T-cell (primary cell): ENCODE measurements around the gene EIF4H. TPM values are rescaled to one million over a fixed set of nuclear protein-coding genes. Genes with fewer than 3 reads are reported as not detected.
"Not testable (repeated sequence)": the region's sequence is repeated elsewhere in the genome, so short reads cannot be mapped to it uniquely, and the experiment has no call there.

Source experiments
- ATAC-seq, 4 experiments: fragments of 200-7000 bp in 3 of 4; fragments of 150-1000 bp in 1 of 4; cut with Tn5 transposase; replicated peaks in 1 of 4; 1 replicate in 3 of 4; 2 replicates in 1 of 4; pipeline ENCODE4 v1.10.0; 2021; ENCODE audit warnings: moderate library complexity in 3 of 4, mild to moderate bottlenecking in 2 of 4, moderate number of reproducible peaks in 1 of 4
- CTCF ChIA-PET, 2 donors: fragments of 300-600 bp; sonication (Branson Sonifier 250); formaldehyde crosslinking; loops; one replicate each; lab custom pipeline; 2022; ENCODE audit warnings: antibody characterized with exemption in 2 of 2; lab: Charles Lee
- POLR2A ChIA-PET, 2 donors: fragments of 300-600 bp; sonication (Branson Sonifier 250); formaldehyde crosslinking; loops; one replicate each; lab custom pipeline; 2022; ENCODE audit warnings: antibody characterized with exemption in 2 of 2; lab: Charles Lee
- DNase-seq, 35 experiments: peaks; one replicate each; pipeline versions ENCODE4 v3.0.0 to v3.0.0-alpha.2; 2013 to 2023
- H3K27ac ChIP-seq: one replicate; pipeline ENCODE4 v1.5.1; 2013; ENCODE audit warnings: low read length
- H3K27me3 ChIP-seq, 2 experiments: replicated peaks in 1 of 2; 1 replicate in 1 of 2; 2 replicates in 1 of 2; pipeline versions ENCODE4 v1.6.1 to v1.7.0; 2013; ENCODE audit warnings: low read length in 1 of 2, mixed read lengths in 1 of 2; ENCODE audit not compliant: control insufficient read depth in 2 of 2, insufficient read depth in 2 of 2; ENCODE audit errors: extremely low read depth in 1 of 2
- H3K36me3 ChIP-seq, 2 donors: 1 replicate in 1 of 2; 2 replicates in 1 of 2; pipeline versions ENCODE4 v1.6.1 to v1.7.0; 2013; ENCODE audit warnings: low read length in 1 of 2; ENCODE audit not compliant: control insufficient read depth in 2 of 2, insufficient read depth in 1 of 2; ENCODE audit errors: extremely low read depth in 1 of 2
- H3K4me1 ChIP-seq, 2 experiments: 1 replicate in 1 of 2; 2 replicates in 1 of 2; pipeline versions ENCODE4 v1.6.1 to v1.7.0; 2013; ENCODE audit warnings: low read length in 2 of 2, mixed read lengths in 1 of 2; ENCODE audit not compliant: insufficient read depth in 2 of 2, control insufficient read depth in 1 of 2; ENCODE audit errors: extremely low read depth in 1 of 2
- H3K4me3 ChIP-seq, 2 donors: 1 replicate in 1 of 2; 2 replicates in 1 of 2; pipeline versions ENCODE4 v1.5.1 to v1.7.0; 2013; ENCODE audit warnings: mild to moderate bottlenecking in 2 of 2, low read length in 1 of 2, moderate library complexity in 1 of 2; ENCODE audit not compliant: control insufficient read depth in 1 of 2; ENCODE audit errors: extremely low read depth in 1 of 2
- H3K9me3 ChIP-seq: 2 replicates; pipeline ENCODE4 v1.7.0; 2013
- H3K27ac Mint-ChIP-seq, 2 donors: one replicate each; pipeline ENCODE4 v1.8.0; 2020 to 2021; ENCODE audit warnings: mild to moderate bottlenecking in 2 of 2, mixed read lengths in 2 of 2
- H3K27me3 Mint-ChIP-seq, 2 donors: one replicate each; pipeline ENCODE4 v1.8.0; 2021 to 2022; ENCODE audit warnings: mixed read lengths in 2 of 2
- H3K36me3 Mint-ChIP-seq: one replicate; pipeline ENCODE4 v1.8.0; 2021; ENCODE audit warnings: mixed read lengths
- H3K4me1 Mint-ChIP-seq, 3 donors: one replicate each; pipeline ENCODE4 v1.8.0; 2020 to 2022; ENCODE audit warnings: mixed read lengths in 3 of 3, mild to moderate bottlenecking in 1 of 3
- H3K4me3 Mint-ChIP-seq, 3 donors: one replicate each; pipeline ENCODE4 v1.8.0; 2020 to 2022; ENCODE audit warnings: mild to moderate bottlenecking in 3 of 3, mixed read lengths in 3 of 3, moderate library complexity in 3 of 3
- H3K9me3 Mint-ChIP-seq, 3 donors: one replicate each; pipeline ENCODE4 v1.8.0; 2020 to 2022; ENCODE audit warnings: mixed read lengths in 3 of 3
- WGBS: methylation state at CpG from one replicate; pipeline ENCODE4 v1.1.5; 2013; ENCODE audit warnings: missing lambda C conversion rate; ENCODE audit not compliant: insufficient coverage; 5-methylcytosine and 5-hydroxymethylcytosine counted together
- total RNA-seq, 35 experiments: library from RNA in 6 of 35; stranded (reverse) in 6 of 35; fragments of 120-200 nt in 1 of 35; gene quantifications; one replicate each; pipeline versions ENCODE4 v1.2.1 to v1.2.4 and lab custom pipeline; 2013 to 2026

EIF4H gene
- total RNA-seq, 5 donors from 2014 or later (not counting 1 experiment from before 2014, with no cell fraction given): 174 to 258 (median 186) TPM

GRCh38 chr7:74197449-74198124 lies 23.4 kb downstream of the EIF4H start:
- Mint-ChIP-seq H3K36me3 (peaks cover 33% of the 10 kb centered on the region), H3K4me3 (no peak overlapping the region)

GRCh38 chr7:74199551-74200355 lies 25.6 kb downstream of the EIF4H start:
- POLR2A ChIA-PET: interaction anchor here in 1 of 2 donors (0.6 kb wide), 1 partner anchor 14 kb away, joined by 5 read pairs; no protein-coding TSS in a partner anchor
- peak overlapping the region in 1 of 2 donors; percentile 46 for H3K27ac Mint-ChIP-seq

More at GRCh38 chr7:74197449-74198124, 23.4 kb downstream of the EIF4H start:
- WGBS: 100% methylated on average over 2 of the region's 9 CpGs
- H3K27me3 Mint-ChIP-seq: no peaks in the 10 kb centered on the region
- Histone ChIP-seq H3K36me3 (peaks cover 9 to 41% of the 10 kb centered on the region in 2 donors), H3K9me3 (no peaks in the 10 kb centered on the region), H3K27ac (no peak overlapping the region), H3K4me3 (no peak overlapping the region), H3K4me1 (peaks cover 0 to 17% of the 10 kb centered on the region in 2 experiments), H3K27me3 (no peaks in the 10 kb centered on the region)
- no peaks in the 10 kb centered on the region for H3K9me3 Mint-ChIP-seq
- DNase-seq (no peak), ATAC-seq (peak in 1 of 4 experiments; percentile 28)
- ChIA-PET POLR2A (interaction anchor here (0.6 kb wide), 2 partner anchors 45 to 386 kb away, joined by 5 to 10 read pairs; no protein-coding TSS in a partner anchor), CTCF (interaction anchor here (1.0 to 1.5 kb wide), 2 partner anchors 8 to 9 kb away, joined by 4 to 11 read pairs; no protein-coding TSS in a partner anchor)
- H3K4me1 Mint-ChIP-seq: peaks cover 8 to 15% (median 10%) of the 10 kb centered on the region in 3 donors
- peak overlapping the region; percentile 16 to 61 for H3K27ac Mint-ChIP-seq

GRCh38 chr7:74202841-74203556 lies 28.8 kb downstream of the EIF4H start:
- no peaks in the 10 kb centered on the region for H3K9me3 ChIP-seq
- no peak overlapping the region for H3K27ac ChIP-seq
- ATAC-seq: peak in 1 of 4 experiments; percentile 23
- peaks cover 0 to 3% of the 10 kb centered on the region in 2 donors for H3K36me3 ChIP-seq
- Mint-ChIP-seq H3K27me3 (peaks cover 3% of the 10 kb centered on the region in 2 donors), H3K36me3 (no peaks in the 10 kb centered on the region), H3K4me1 (peaks cover 7 to 20% (median 15%) of the 10 kb centered on the region in 3 donors), H3K9me3 (no peaks in the 10 kb centered on the region), H3K4me3 (no peak overlapping the region), H3K27ac (no peak overlapping the region)
- DNase-seq: peak in 2 of 35 experiments; percentile 36 to 54
- H3K4me1 ChIP-seq: peaks cover 0 to 20% of the 10 kb centered on the region in 2 experiments
- no peak overlapping the region for H3K4me3 ChIP-seq
- H3K27me3 ChIP-seq: peaks cover 0 to 22% of the 10 kb centered on the region in 2 experiments
- ChIA-PET CTCF (interaction anchor here in 1 of 2 donors (0.7 to 1.1 kb wide), 2 partner anchors 9 to 57 kb away, joined by 4 to 6 read pairs; no protein-coding TSS in a partner anchor), POLR2A (no interaction called here)
- no CpG with 5 or more reads among the region's 12 CpGs for WGBS

More at GRCh38 chr7:74199551-74200355, 25.6 kb downstream of the EIF4H start:
- no peaks in the 10 kb centered on the region for H3K9me3 Mint-ChIP-seq
- no peak overlapping the region for H3K4me3 Mint-ChIP-seq
- no peak for DNase-seq
- Histone ChIP-seq H3K4me3 (no peak overlapping the region), H3K27me3 (peaks cover 0 to 5% of the 10 kb centered on the region in 2 experiments), H3K27ac (no peak overlapping the region), H3K4me1 (peaks cover 0 to 24% of the 10 kb centered on the region in 2 experiments), H3K9me3 (no peaks in the 10 kb centered on the region), H3K36me3 (peaks cover 4 to 21% of the 10 kb centered on the region in 2 donors)
- CTCF ChIA-PET: interaction anchor here in 1 of 2 donors (0.7 kb wide), 1 partner anchor 19 kb away, joined by 3 read pairs; no protein-coding TSS in a partner anchor
- no peak for ATAC-seq
- peaks cover 0 to 3% of the 10 kb centered on the region in 2 donors for H3K27me3 Mint-ChIP-seq
- 80% methylated on average over 1 of the region's 19 CpGs for WGBS
- peaks cover 6 to 16% (median 15%) of the 10 kb centered on the region in 3 donors for H3K4me1 Mint-ChIP-seq
- H3K36me3 Mint-ChIP-seq: peaks cover 16% of the 10 kb centered on the region

DNA sequence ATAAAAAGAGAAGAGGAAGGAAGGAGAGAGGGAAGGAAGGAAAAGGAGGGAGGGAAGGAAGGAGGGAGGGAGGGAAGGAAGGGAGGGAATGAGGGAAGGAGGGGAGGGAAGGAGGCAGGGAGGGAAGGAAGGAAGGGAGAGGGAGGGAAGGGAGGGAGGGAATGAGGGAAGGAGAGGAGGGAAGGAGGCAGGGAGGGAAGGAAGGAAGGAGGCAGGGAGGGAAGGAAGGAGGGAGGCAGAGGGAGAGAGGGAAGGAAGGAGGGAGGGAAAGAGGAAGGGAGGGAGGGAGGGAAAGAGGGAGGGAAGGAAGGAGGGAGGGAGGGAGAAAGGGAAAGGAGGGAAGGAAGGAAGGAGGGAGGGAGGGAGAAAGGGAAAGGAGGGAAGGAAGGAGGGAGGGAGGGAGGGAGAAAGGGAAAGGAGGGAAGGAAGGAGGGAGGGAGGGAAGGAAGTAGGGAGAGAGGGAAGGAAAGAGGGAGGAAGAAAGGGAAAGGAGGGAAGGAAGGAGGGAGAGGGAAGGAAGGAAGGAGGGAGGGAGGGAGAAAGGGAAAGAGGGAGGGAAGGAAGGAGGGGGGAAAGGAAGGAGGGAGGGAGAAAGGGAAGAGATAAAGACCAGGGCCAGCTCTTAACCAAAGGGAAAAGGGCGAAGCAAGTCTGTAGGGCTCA lies 29.9 kb downstream of the EIF4H start:
- Histone ChIP-seq H3K4me3 (no peak overlapping the region), H3K9me3 (no peaks in the 10 kb centered on the region), H3K27ac (no peak overlapping the region), H3K4me1 (peaks cover 0 to 20% of the 10 kb centered on the region in 2 experiments), H3K27me3 (peaks cover 0 to 26% of the 10 kb centered on the region in 2 experiments), H3K36me3 (peaks cover 0 to 2% of the 10 kb centered on the region in 2 donors)
- no CpG with 5 or more reads among the region's 1 CpG for WGBS
- ATAC-seq (no peak), DNase-seq (no peak)
- ChIA-PET POLR2A (no interaction called here), CTCF (interaction anchor here in 1 of 2 donors (0.5 kb wide), 1 partner anchor 137 kb away, joined by 11 read pairs; no protein-coding TSS in a partner anchor)
- Mint-ChIP-seq H3K36me3 (no peaks in the 10 kb centered on the region), H3K4me1 (peaks cover 7 to 21% (median 18%) of the 10 kb centered on the region in 3 donors), H3K9me3 (no peaks in the 10 kb centered on the region), H3K27ac (no peak overlapping the region), H3K4me3 (no peak overlapping the region), H3K27me3 (peaks cover 3 to 7% of the 10 kb centered on the region in 2 donors)

DNA sequence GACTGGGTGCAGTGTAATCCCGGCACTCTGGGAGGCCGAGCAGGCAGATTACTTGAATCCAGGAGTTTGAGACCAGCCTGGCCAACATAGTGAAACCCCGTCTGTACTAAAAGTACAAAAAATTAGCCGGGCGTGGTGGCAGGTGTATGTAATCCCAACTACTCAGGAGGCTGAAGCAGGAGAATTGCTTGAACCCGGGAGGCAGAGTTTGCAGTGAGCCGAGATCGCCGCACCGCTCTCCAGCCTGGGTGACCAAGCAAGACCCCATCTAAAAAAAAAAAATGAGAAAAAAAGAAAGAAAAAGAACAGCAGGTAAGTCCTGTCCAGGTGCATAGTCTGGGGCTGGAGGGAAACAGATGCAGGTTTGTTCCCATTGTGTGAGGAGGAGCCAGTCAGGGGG lies 31.9 kb downstream of the EIF4H start:
- H3K36me3 ChIP-seq, H3K27ac ChIP-seq, H3K4me3 Mint-ChIP-seq, ATAC-seq, H3K4me3 ChIP-seq, H3K9me3 Mint-ChIP-seq, H3K9me3 ChIP-seq, H3K27ac Mint-ChIP-seq, DNase-seq, POLR2A ChIA-PET, H3K36me3 Mint-ChIP-seq: not testable (repeated sequence)
- H3K4me1 Mint-ChIP-seq: peaks cover 13 to 27% (median 27%) of the 10 kb centered on the region in 3 donors
- CTCF ChIA-PET: interaction anchor here (0.6 to 4.3 kb wide), 18 partner anchors 8 to 198 kb away, joined by 3 to 31 read pairs (median 4); no protein-coding TSS in a partner anchor
- H3K27me3 Mint-ChIP-seq: peaks cover 3 to 11% of the 10 kb centered on the region in 2 donors
- Histone ChIP-seq H3K4me1 (peaks cover 0 to 34% of the 10 kb centered on the region in 2 experiments), H3K27me3 (peaks cover 0 to 31% of the 10 kb centered on the region in 2 experiments)
- 81% methylated on average over 10 of the region's 10 CpGs for WGBS
